NB4 (cell line): ENCODE data around the gene MS4A12.
A peak's percentile ranks its signal among the peaks of the same experiment; 100 is the strongest.
"Not testable (repeated sequence)": the region's sequence is repeated elsewhere in the genome, so short reads cannot be mapped to it uniquely, and the experiment has no call there.

Source experiments
- DNase-seq: peaks from one replicate; pipeline ENCODE4 v3.0.0; 2010; ENCODE audit warnings: low read depth
- H3K4me3 ChIP-seq: one replicate; pipeline ENCODE4 v1.5.1; 2011; ENCODE audit warnings: mild to moderate bottlenecking, low read depth, low read length, moderate library complexity
- CTCF ChIP-seq: IDR thresholded peaks from one replicate; pipeline ENCODE4 v1.5.1; 2012; ENCODE audit warnings: low read depth, low read length
- MAX ChIP-seq: IDR thresholded peaks from 2 replicates; pipeline ENCODE4 v1.6.1; 2011; ENCODE audit warnings: low read depth, low read length
- MYC ChIP-seq: IDR thresholded peaks from 2 replicates; pipeline ENCODE4 v1.6.1; 2011; ENCODE audit warnings: low read depth, low read length
- POLR2A ChIP-seq: IDR thresholded peaks from 2 replicates; pipeline ENCODE4 v1.6.1; 2011; ENCODE audit warnings: mild to moderate bottlenecking; ENCODE audit not compliant: insufficient read length; ENCODE audit errors: extremely low read depth

MS4A12 gene

GRCh38 chr11:60504219-60504905 is 11.8 kb downstream of the MS4A12 start:
- peak; percentile 4 for DNase-seq
- no peak overlapping the region for H3K4me3 ChIP-seq
- TF ChIP-seq MAX (no peak), CTCF (no peak), MYC (no peak), POLR2A (no peak)

GRCh38 chr11:60509609-60510008 is 17.0 kb downstream of the MS4A12 start:
- H3K4me3 ChIP-seq, DNase-seq: not testable (repeated sequence)

- H3K4me3 ChIP-seq, DNase-seq: not testable (repeated sequence)
Observed at GRCh38 chr11:60510209-60510608, 17.6 kb downstream of the MS4A12 start.

- no peak for DNase-seq
Observed at GRCh38 chr11:60511393-60511792, 18.8 kb downstream of the MS4A12 start.

GRCh38 chr11:60512651-60513225 is 20.2 kb downstream of the MS4A12 start:
- DNase-seq: no peak
- no peak for TF ChIP-seq POLR2A
- TF ChIP-seq MYC: no peak
- no peak for TF ChIP-seq CTCF
- TF ChIP-seq MAX: no peak
- no peak overlapping the region for H3K4me3 ChIP-seq

More at GRCh38 chr11:60511393-60511792, 18.8 kb downstream of the MS4A12 start:
- TF ChIP-seq MYC (no peak), POLR2A (no peak), MAX (no peak), CTCF (no peak)
- no peak overlapping the region for H3K4me3 ChIP-seq

- H3K4me3 ChIP-seq: no peak overlapping the region
- TF ChIP-seq MYC: no peak
- TF ChIP-seq CTCF: no peak
- no peak for TF ChIP-seq MAX
- no peak for TF ChIP-seq POLR2A
- no peak for DNase-seq
Observed at GRCh38 chr11:60513496-60514460, 21.2 kb downstream of the MS4A12 start.
